Neural cell (in vitro differentiated cells): Measurements from ENCODE around the gene OLFM3. TPM values are rescaled to one million over a fixed set of nuclear protein-coding genes. Genes with fewer than 3 reads are reported as not detected.

ENCODE experiments used
- H2AFZ ChIP-seq: fragments of 200-600, 300-800 bp; sonication (generic), shearing (Covaris generic); 2 replicates; pipeline ENCODE4 v1.6.0; 2014; ENCODE audit warnings: low read depth, mild to moderate bottlenecking, antibody characterized with exemption, low read length, moderate library complexity
- H3F3A ChIP-seq: fragments of 200-600 bp; shearing (Covaris generic); 2 replicates; pipeline ENCODE4 v1.6.1; 2016; ENCODE audit warnings: mild to moderate bottlenecking, moderate library complexity, mixed read lengths, antibody characterized with exemption, low read length; ENCODE audit not compliant: insufficient read depth, poor library complexity, severe bottlenecking
- H3K27ac ChIP-seq: fragments of 200-600, 300-800 bp; sonication (generic), shearing (Covaris generic); 2 replicates; pipeline ENCODE4 v1.5.1; 2014; ENCODE audit warnings: mild to moderate bottlenecking, low read length, moderate library complexity
- H3K27me3 ChIP-seq: fragments of 300-800, 200-600 bp; sonication (generic), shearing (Covaris generic); 2 replicates; pipeline ENCODE4 v1.6.0; 2014; ENCODE audit warnings: mild to moderate bottlenecking, low read depth, low read length, moderate library complexity; ENCODE audit not compliant: insufficient read depth
- H3K36me3 ChIP-seq: fragments of 300-800, 200-600 bp; sonication (generic), shearing (Covaris generic); 2 replicates; pipeline ENCODE4 v1.5.1; 2014; ENCODE audit warnings: mild to moderate bottlenecking, antibody characterized with exemption, low read length, moderate library complexity; ENCODE audit not compliant: insufficient read depth
- H3K4me2 ChIP-seq: fragments of 300-800, 200-600 bp; sonication (generic), shearing (Covaris generic); 2 replicates; pipeline ENCODE4 v1.6.0; 2014; ENCODE audit warnings: mild to moderate bottlenecking, low read length
- H3K4me3 ChIP-seq: fragments of 300-800, 200-600 bp; sonication (generic), shearing (Covaris generic); 2 replicates; pipeline ENCODE4 v1.5.1; 2014; ENCODE audit warnings: mild to moderate bottlenecking, low read length, moderate library complexity
- H3K79me2 ChIP-seq: fragments of 200-600 bp; shearing (Covaris generic); replicated peaks from 2 replicates; pipeline ENCODE4 v1.6.0; 2014; ENCODE audit warnings: mild to moderate bottlenecking, low read length, moderate library complexity; ENCODE audit not compliant: insufficient read depth
- H3K9ac ChIP-seq: fragments of 300-800, 200-600 bp; sonication (generic), shearing (Covaris generic); 2 replicates; pipeline ENCODE4 v1.6.1; 2016; ENCODE audit warnings: mild to moderate bottlenecking, low read length, mixed read lengths
- H3K9me2 ChIP-seq: fragments of 200-600 bp; shearing (Covaris generic); 2 replicates; pipeline ENCODE4 v1.6.1; 2016; ENCODE audit warnings: mild to moderate bottlenecking, low read length, mixed read lengths; ENCODE audit not compliant: insufficient read depth
- H3K9me3 ChIP-seq: fragments of 200-600, 300-800 bp; sonication (generic), shearing (Covaris generic); 2 replicates; pipeline ENCODE4 v1.6.1; 2016; ENCODE audit warnings: mild to moderate bottlenecking, mixed run types, low read length, moderate library complexity, mixed read lengths
- H4K20me1 ChIP-seq: fragments of 200-600 bp; shearing (Covaris generic); 2 replicates; pipeline ENCODE4 v1.6.1; 2016; ENCODE audit warnings: mild to moderate bottlenecking, mixed run types; ENCODE audit not compliant: insufficient read depth
- EP300 ChIP-seq: fragments of 450-650 bp; conservative IDR thresholded peaks from 2 replicates; pipeline ENCODE4 v1.6.1; 2014; ENCODE audit warnings: antibody characterized with exemption, mild to moderate bottlenecking, moderate library complexity; ENCODE audit not compliant: poor library complexity, severe bottlenecking
- EZH2 ChIP-seq: fragments of 200-600, 300-800 bp; shearing (Covaris generic), sonication (generic); IDR thresholded peaks from 2 replicates; pipeline ENCODE4 v1.6.1; 2014; ENCODE audit warnings: antibody characterized with exemption, low read length, borderline replicate concordance, mild to moderate bottlenecking; ENCODE audit not compliant: insufficient read depth, poor library complexity, severe bottlenecking
- MXI1 ChIP-seq: fragments of 450-650 bp; conservative IDR thresholded peaks from 2 replicates; pipeline ENCODE4 v1.6.1; 2014; ENCODE audit warnings: antibody characterized with exemption, mild to moderate bottlenecking; ENCODE audit not compliant: poor library complexity, severe bottlenecking
- POLR2AphosphoS5 ChIP-seq: IDR thresholded peaks from 2 replicates; pipeline ENCODE4 v1.6.1; 2012
- RAD21 ChIP-seq: fragments of 450-650 bp; conservative IDR thresholded peaks from 2 replicates; pipeline ENCODE4 v1.6.1; 2014; ENCODE audit warnings: antibody characterized with exemption, mild to moderate bottlenecking, moderate library complexity
- SMC3 ChIP-seq: fragments of 450-650 bp; conservative IDR thresholded peaks from 2 replicates; pipeline ENCODE4 v1.6.1; 2014; ENCODE audit warnings: antibody characterized with exemption, mild to moderate bottlenecking, moderate library complexity; ENCODE audit not compliant: poor library complexity
- TAF1 ChIP-seq: IDR thresholded peaks from 2 replicates; pipeline ENCODE4 v1.6.1; 2012; ENCODE audit warnings: low read depth
- polyA plus RNA-seq: library from polyadenylated mRNA; depleted of rRNA; stranded (reverse); fragments of >200 nt; gene quantifications from 2 replicates; pipeline ENCODE4 v1.2.3, GENCODE V29; 2014
- TF ChIP-seq, protein P1 (sequence below): IDR thresholded peaks from 2 replicates; pipeline ENCODE4 v1.6.1; 2012; ENCODE audit warnings: borderline replicate concordance
- TF ChIP-seq, protein P2 (sequence below): fragments of 450-650 bp; IDR thresholded peaks from 2 replicates; pipeline ENCODE4 v1.5.1; 2014; ENCODE audit warnings: antibody characterized with exemption, mild to moderate bottlenecking, moderate library complexity; ENCODE audit not compliant: poor library complexity, severe bottlenecking

OLFM3 gene
- polyA plus RNA-seq, 1 donor from 2014 or later = 7.9 TPM

DNA sequence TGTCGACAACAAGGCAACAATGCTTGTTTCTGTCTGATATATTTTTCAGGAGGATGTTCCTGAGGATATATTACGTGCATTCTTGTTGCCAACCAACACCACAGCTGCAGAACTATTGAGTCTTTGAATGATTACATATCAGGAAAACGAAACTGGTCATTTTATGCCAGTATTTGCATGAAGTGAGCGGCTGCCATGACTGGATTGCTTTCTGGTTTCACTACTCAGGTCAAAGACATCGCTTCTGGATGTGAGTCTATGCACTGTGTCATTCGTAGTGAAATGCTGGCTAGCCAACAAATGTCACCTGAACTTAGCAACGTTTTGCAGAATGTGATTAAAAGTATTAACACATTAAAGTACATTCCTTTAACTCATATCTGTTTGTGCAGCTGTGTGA is 35.8 kb upstream of the OLFM3 start:
- H3K27ac ChIP-seq = no peak overlapping the region
- no peaks in the 10 kb centered on the region for H3K79me2 ChIP-seq
- H3K27me3 ChIP-seq = no peaks in the 10 kb centered on the region
- no peak overlapping the region for H2AFZ ChIP-seq
- no peaks in the 10 kb centered on the region for H3K9me3 ChIP-seq
- H3K36me3 ChIP-seq = no peaks in the 10 kb centered on the region
- no peaks in the 10 kb centered on the region for H3F3A ChIP-seq
- TF ChIP-seq POLR2AphosphoS5 (no peak), TAF1 (no peak), EP300 (no peak), MXI1 (no peak), RAD21 (no peak), SMC3 (no peak)
- TF ChIP-seq, protein P1, sequence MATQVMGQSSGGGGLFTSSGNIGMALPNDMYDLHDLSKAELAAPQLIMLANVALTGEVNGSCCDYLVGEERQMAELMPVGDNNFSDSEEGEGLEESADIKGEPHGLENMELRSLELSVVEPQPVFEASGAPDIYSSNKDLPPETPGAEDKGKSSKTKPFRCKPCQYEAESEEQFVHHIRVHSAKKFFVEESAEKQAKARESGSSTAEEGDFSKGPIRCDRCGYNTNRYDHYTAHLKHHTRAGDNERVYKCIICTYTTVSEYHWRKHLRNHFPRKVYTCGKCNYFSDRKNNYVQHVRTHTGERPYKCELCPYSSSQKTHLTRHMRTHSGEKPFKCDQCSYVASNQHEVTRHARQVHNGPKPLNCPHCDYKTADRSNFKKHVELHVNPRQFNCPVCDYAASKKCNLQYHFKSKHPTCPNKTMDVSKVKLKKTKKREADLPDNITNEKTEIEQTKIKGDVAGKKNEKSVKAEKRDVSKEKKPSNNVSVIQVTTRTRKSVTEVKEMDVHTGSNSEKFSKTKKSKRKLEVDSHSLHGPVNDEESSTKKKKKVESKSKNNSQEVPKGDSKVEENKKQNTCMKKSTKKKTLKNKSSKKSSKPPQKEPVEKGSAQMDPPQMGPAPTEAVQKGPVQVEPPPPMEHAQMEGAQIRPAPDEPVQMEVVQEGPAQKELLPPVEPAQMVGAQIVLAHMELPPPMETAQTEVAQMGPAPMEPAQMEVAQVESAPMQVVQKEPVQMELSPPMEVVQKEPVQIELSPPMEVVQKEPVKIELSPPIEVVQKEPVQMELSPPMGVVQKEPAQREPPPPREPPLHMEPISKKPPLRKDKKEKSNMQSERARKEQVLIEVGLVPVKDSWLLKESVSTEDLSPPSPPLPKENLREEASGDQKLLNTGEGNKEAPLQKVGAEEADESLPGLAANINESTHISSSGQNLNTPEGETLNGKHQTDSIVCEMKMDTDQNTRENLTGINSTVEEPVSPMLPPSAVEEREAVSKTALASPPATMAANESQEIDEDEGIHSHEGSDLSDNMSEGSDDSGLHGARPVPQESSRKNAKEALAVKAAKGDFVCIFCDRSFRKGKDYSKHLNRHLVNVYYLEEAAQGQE = no peak
- no peaks in the 10 kb centered on the region for H4K20me1 ChIP-seq
- no peak overlapping the region for H3K9ac ChIP-seq
- H3K9me2 ChIP-seq = no peaks in the 10 kb centered on the region
- no peak overlapping the region for H3K4me3 ChIP-seq
- H3K4me2 ChIP-seq = no peak overlapping the region

DNA sequence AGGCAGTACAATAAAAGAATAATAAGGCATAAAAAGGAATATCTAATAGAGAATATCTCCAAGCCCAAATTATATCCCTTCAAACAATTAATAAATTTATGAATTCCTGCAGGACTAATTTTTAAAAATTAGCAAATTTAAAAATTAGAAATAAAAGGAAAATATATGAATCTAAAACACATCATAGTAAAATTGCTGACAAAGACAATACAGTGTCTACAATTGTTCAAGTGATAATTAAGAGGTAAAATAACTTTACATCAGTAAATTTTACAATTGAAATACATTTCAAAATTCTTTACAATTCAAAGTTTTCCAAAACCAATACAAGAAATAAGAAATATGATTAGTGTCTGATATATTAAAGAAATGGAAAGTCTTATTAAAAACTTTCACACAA is 22.8 kb upstream of the OLFM3 start:
- Histone ChIP-seq H2AFZ (no peak overlapping the region), H4K20me1 (no peaks in the 10 kb centered on the region), H3K79me2 (no peaks in the 10 kb centered on the region), H3K36me3 (no peaks in the 10 kb centered on the region), H3F3A (no peaks in the 10 kb centered on the region), H3K27me3 (no peaks in the 10 kb centered on the region), H3K9me3 (no peaks in the 10 kb centered on the region), H3K9ac (no peak overlapping the region), H3K27ac (no peak overlapping the region), H3K9me2 (no peaks in the 10 kb centered on the region), H3K4me3 (no peak overlapping the region), H3K4me2 (no peak overlapping the region)
- TF ChIP-seq POLR2AphosphoS5 (no peak), MXI1 (no peak), RAD21 (no peak), TAF1 (no peak), EP300 (no peak), SMC3 (no peak), EZH2 (no peak)
- TF ChIP-seq, protein P1 = no peak
- TF ChIP-seq, protein P2, sequence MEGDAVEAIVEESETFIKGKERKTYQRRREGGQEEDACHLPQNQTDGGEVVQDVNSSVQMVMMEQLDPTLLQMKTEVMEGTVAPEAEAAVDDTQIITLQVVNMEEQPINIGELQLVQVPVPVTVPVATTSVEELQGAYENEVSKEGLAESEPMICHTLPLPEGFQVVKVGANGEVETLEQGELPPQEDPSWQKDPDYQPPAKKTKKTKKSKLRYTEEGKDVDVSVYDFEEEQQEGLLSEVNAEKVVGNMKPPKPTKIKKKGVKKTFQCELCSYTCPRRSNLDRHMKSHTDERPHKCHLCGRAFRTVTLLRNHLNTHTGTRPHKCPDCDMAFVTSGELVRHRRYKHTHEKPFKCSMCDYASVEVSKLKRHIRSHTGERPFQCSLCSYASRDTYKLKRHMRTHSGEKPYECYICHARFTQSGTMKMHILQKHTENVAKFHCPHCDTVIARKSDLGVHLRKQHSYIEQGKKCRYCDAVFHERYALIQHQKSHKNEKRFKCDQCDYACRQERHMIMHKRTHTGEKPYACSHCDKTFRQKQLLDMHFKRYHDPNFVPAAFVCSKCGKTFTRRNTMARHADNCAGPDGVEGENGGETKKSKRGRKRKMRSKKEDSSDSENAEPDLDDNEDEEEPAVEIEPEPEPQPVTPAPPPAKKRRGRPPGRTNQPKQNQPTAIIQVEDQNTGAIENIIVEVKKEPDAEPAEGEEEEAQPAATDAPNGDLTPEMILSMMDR = no peak
